DMS153 (cell line): ENCODE measurements around the gene AOC1.
"Not testable (repeated sequence)": the region's sequence is repeated elsewhere in the genome, so short reads cannot be mapped to it uniquely, and the experiment has no call there.

Experiments used
- DNase-seq: peaks from one replicate; lab custom pipeline; 2025; lab: John Stamatoyannopoulos, UW

The AOC1 gene

GRCh38 chr7:150897502-150898474, 45.5 kb downstream of the AOC1 start:
- DNase-seq = no peak

- peak; percentile 42 for DNase-seq
These were observed 46.2 kb downstream of the AOC1 start for GRCh38 chr7:150898475-150899011.

GRCh38 chr7:150900675-150901074, 48.4 kb downstream of the AOC1 start:
- no peak for DNase-seq

GRCh38 chr7:150901160-150902035, 49.1 kb downstream of the AOC1 start:
- no peak for DNase-seq

DNA sequence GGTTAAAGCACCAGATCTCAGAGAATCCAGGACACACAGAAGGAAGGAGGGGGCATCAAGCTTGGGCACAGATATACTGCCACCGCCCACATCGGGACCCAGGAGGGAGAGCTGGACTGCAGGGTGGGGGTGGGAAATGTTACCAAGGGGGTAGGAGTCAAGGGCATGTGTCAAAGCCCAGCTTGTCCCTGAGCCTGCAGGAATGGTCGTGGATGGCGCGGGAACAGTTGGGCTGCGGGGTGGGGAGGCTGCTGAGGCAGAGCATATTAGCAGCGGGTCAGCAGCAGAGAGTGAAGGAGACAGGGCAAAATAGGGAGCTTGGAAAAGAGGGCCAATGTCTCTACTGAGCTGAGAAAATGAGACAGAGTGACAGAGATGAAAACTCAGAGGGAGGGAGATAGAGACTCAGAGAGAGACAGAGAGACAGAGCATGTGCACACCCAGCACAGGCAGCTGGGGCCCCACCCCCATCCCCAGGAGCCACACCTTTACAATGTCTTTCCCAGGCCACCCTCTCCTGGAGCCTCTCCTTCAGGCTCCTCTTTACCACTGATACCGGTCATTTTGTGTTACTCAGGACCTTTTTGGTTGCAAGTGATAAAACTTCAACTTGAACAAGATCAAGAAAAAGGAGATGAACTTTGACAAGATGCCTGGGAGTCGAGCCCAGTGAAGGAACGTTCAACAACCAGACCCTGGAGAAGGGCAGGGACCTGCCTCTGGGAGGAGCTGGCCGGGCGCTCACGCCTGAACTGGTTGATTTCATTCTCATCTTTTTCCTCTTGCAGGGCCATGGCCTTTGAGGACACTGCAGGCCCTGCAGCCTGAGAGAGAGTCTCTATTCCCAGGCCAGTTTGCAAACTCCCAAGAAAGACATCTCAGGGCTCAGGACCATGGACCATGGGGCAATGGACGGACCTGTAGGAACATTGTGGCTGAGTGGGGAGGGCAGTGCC, 50.0 kb downstream of the AOC1 start:
- DNase-seq = no peak

DNA sequence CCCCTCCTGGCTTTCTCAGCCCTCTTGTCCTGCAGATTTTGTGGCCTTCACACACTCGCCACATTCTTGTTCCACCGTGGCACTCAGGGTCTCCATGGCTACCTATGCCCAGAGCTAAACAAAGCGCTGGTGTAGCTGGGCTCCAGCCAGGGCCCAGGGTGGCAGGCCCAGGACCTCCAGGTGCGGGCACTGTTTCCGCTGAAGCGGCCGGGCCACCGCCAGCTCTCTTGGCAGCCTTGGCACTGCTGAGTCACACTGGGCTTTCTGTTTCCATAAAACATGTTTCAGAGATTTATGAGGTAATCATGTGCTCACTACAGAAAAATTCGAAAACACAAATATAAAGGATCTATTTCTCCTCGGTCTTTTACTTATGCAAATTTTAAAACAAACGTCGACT, 51.3 kb downstream of the AOC1 start:
- peak; percentile 91 for DNase-seq

- DNase-seq = no peak
These were observed 51.9 kb downstream of the AOC1 start for GRCh38 chr7:150904011-150904909.

- no peak for DNase-seq
These were observed 55.9 kb downstream of the AOC1 start for GRCh38 chr7:150908173-150908572.

- no peak for DNase-seq
These were observed 57.1 kb downstream of the AOC1 start for GRCh38 chr7:150909200-150909995.

- not testable (repeated sequence) for DNase-seq
These were observed 58.1 kb downstream of the AOC1 start for GRCh38 chr7:150910305-150910995.

- no peak for DNase-seq
These were observed 58.7 kb downstream of the AOC1 start for GRCh38 chr7:150910996-150911422.
